HEK293 (cell line): ENCODE measurements around the gene NCKAP5.

Experiments
- CTCF ChIA-PET: fragments of 350-600 bp; formaldehyde crosslinking; extraction: SDS; loops from one replicate; lab custom pipeline; 2021; ENCODE audit warnings: antibody characterized with exemption; lab: Yijun Ruan, JAX
- POLR2A ChIA-PET: fragments of 300-600 bp; formaldehyde crosslinking; extraction: SDS; loops from one replicate; lab custom pipeline; 2020; ENCODE audit warnings: antibody characterized with exemption, inconsistent platforms; lab: Yijun Ruan, JAX
- H3K27ac ChIP-seq: fragments of 200-500 bp; sonication (Bioruptor generic); 2 replicates; pipeline ENCODE4 v1.5.1; 2014; ENCODE audit warnings: low read depth, low read length, control low read depth, inconsistent platforms; ENCODE audit errors: extremely low read depth
- H3K36me3 ChIP-seq, 2 experiments: fragments of 200-500 bp in 1 of 2; sonication (Bioruptor generic) in 1 of 2; 1 replicate in 1 of 2; 2 replicates in 1 of 2; pipeline ENCODE4 v1.5.1; 2014 to 2017; ENCODE audit warnings: inconsistent platforms in 2 of 2, low read length in 2 of 2; ENCODE audit not compliant: control insufficient read depth in 2 of 2, insufficient read depth in 1 of 2
- H3K4me1 ChIP-seq: fragments of 200-500 bp; sonication (Bioruptor generic); 2 replicates; pipeline ENCODE4 v1.5.1; 2014; ENCODE audit warnings: mild to moderate bottlenecking, low read length, inconsistent platforms; ENCODE audit not compliant: control insufficient read depth, insufficient read depth
- H3K4me3 ChIP-seq: 2 replicates; pipeline ENCODE4 v1.5.1; 2011; ENCODE audit warnings: low read depth, mild to moderate bottlenecking, control low read depth, low read length, moderate library complexity
- H3K9me3 ChIP-seq: fragments of 200-500 bp; sonication (Bioruptor generic); 2 replicates; pipeline ENCODE4 v1.5.1; 2014; ENCODE audit warnings: low read depth, low read length, inconsistent platforms; ENCODE audit not compliant: control insufficient read depth, insufficient read depth
- HOXD13 ChIP-seq: sonication (generic); formaldehyde crosslinking; IDR thresholded peaks from 2 replicates; pipeline ENCODE4 v1.8.0; 2022; ENCODE audit warnings: missing genetic modification reagents, borderline replicate concordance
- KLF1 ChIP-seq: fragments of 450-650 bp; formaldehyde crosslinking; IDR thresholded peaks from 2 replicates; pipeline ENCODE4 v1.5.1; 2016; ENCODE audit warnings: missing biosample characterization, missing genetic modification characterization
- MYNN ChIP-seq: fragments of 450-650 bp; formaldehyde crosslinking; IDR thresholded peaks from 2 replicates; pipeline ENCODE4 v1.5.1; 2016; ENCODE audit warnings: missing biosample characterization, missing genetic modification characterization, borderline replicate concordance
- PATZ1 ChIP-seq: fragments of 450-650 bp; formaldehyde crosslinking; IDR thresholded peaks from 2 replicates; pipeline ENCODE4 v1.5.1; 2016; ENCODE audit warnings: missing biosample characterization, missing genetic modification characterization
- SP2 ChIP-seq: fragments of 450-650 bp; formaldehyde crosslinking; IDR thresholded peaks from 2 replicates; pipeline ENCODE4 v1.5.1; 2016; ENCODE audit warnings: missing biosample characterization, missing genetic modification characterization
- TCF7L2 ChIP-seq: IDR thresholded peaks from 2 replicates; pipeline ENCODE4 v1.6.1; 2011; ENCODE audit warnings: low read depth, mild to moderate bottlenecking, inconsistent platforms, low read length, moderate library complexity, borderline replicate concordance
- ZBTB17 ChIP-seq: fragments of 450-650 bp; formaldehyde crosslinking; IDR thresholded peaks from 2 replicates; pipeline ENCODE4 v1.5.1; 2016; ENCODE audit warnings: missing biosample characterization, missing genetic modification characterization
- ZBTB44 ChIP-seq: fragments of 450-650 bp; IDR thresholded peaks from 2 replicates; pipeline ENCODE4 v1.5.1; 2018; ENCODE audit warnings: missing biosample characterization, mild to moderate bottlenecking, missing genetic modification characterization
- ZNF112 ChIP-seq: fragments of 450-650 bp; formaldehyde crosslinking; IDR thresholded peaks from 2 replicates; pipeline ENCODE4 v1.5.0; 2017; ENCODE audit warnings: missing biosample characterization, missing genetic modification characterization
- ZNF138 ChIP-seq: fragments of 450-650 bp; formaldehyde crosslinking; IDR thresholded peaks from 2 replicates; pipeline ENCODE4 v1.5.1; 2016; ENCODE audit warnings: missing biosample characterization, missing genetic modification characterization, borderline replicate concordance
- ZNF140 ChIP-seq: fragments of 450-650 bp; formaldehyde crosslinking; IDR thresholded peaks from 2 replicates; pipeline ENCODE4 v1.5.1; 2016; ENCODE audit warnings: missing biosample characterization, missing genetic modification characterization
- ZNF174 ChIP-seq: fragments of 450-650 bp; formaldehyde crosslinking; IDR thresholded peaks from 2 replicates; pipeline ENCODE4 v1.5.0; 2017; ENCODE audit warnings: missing biosample characterization, mild to moderate bottlenecking, missing genetic modification characterization
- ZNF274 ChIP-seq, 2 experiments: fragments of 200-500 bp in 1 of 2; fragments of 450-650 bp in 1 of 2; sonication (Bioruptor generic) in 1 of 2; formaldehyde crosslinking in 1 of 2; IDR thresholded peaks; 2 replicates each; pipeline versions ENCODE4 v1.5.1 to v1.6.1; 2014 to 2016; ENCODE audit warnings: borderline replicate concordance in 1 of 2, inconsistent platforms in 1 of 2, low read length in 1 of 2, missing biosample characterization in 1 of 2, missing genetic modification characterization in 1 of 2
- ZNF311 ChIP-seq: fragments of 450-650 bp; formaldehyde crosslinking; IDR thresholded peaks from 2 replicates; pipeline ENCODE4 v1.5.1; 2017; ENCODE audit warnings: missing biosample characterization, missing genetic modification characterization, borderline replicate concordance
- ZNF391 ChIP-seq: fragments of 450-650 bp; formaldehyde crosslinking; IDR thresholded peaks from 2 replicates; pipeline ENCODE4 v1.5.1; 2016; ENCODE audit warnings: low read depth, missing biosample characterization, missing genetic modification characterization, borderline replicate concordance
- ZNF558 ChIP-seq: fragments of 450-650 bp; formaldehyde crosslinking; IDR thresholded peaks from 2 replicates; pipeline ENCODE4 v1.5.1; 2016; ENCODE audit warnings: missing biosample characterization, missing genetic modification characterization
- ZNF580 ChIP-seq: fragments of 450-650 bp; formaldehyde crosslinking; IDR thresholded peaks from 2 replicates; pipeline ENCODE4 v1.5.1; 2016; ENCODE audit warnings: missing biosample characterization, missing genetic modification characterization
- ZNF596 ChIP-seq: fragments of 450-650 bp; IDR thresholded peaks from 2 replicates; pipeline ENCODE4 v1.5.0; 2018; ENCODE audit warnings: missing biosample characterization, mild to moderate bottlenecking, missing genetic modification characterization, moderate library complexity
- ZNF658 ChIP-seq: fragments of 450-650 bp; formaldehyde crosslinking; IDR thresholded peaks from 2 replicates; pipeline ENCODE4; 2016; ENCODE audit warnings: missing biosample characterization, missing genetic modification characterization
- ZNF664 ChIP-seq: fragments of 450-650 bp; formaldehyde crosslinking; IDR thresholded peaks from 2 replicates; pipeline ENCODE4 v1.5.1; 2016; ENCODE audit warnings: missing biosample characterization, missing genetic modification characterization
- ZNF843 ChIP-seq: fragments of 450-650 bp; formaldehyde crosslinking; IDR thresholded peaks from 2 replicates; pipeline ENCODE4 v1.5.1; 2016; ENCODE audit warnings: missing biosample characterization, missing genetic modification characterization
- TF ChIP-seq, protein P1 (sequence below): fragments of 450-650 bp; formaldehyde crosslinking; IDR thresholded peaks from 2 replicates; pipeline ENCODE4 v1.5.0; 2017; ENCODE audit warnings: missing biosample characterization, missing genetic modification characterization, borderline replicate concordance
- TF ChIP-seq, protein P2 (sequence below): fragments of 450-650 bp; formaldehyde crosslinking; IDR thresholded peaks from 2 replicates; pipeline ENCODE4 v1.5.1; 2016; ENCODE audit warnings: missing biosample characterization, missing genetic modification characterization

Gene NCKAP5

GRCh38 chr2:132640116-132640515 is 928.1 kb downstream of the NCKAP5 start:
- Histone ChIP-seq H3K4me3 (no peak overlapping the region), H3K4me1 (no peaks in the 10 kb centered on the region), H3K36me3 (peaks cover 0 to 21% of the 10 kb centered on the region in 2 experiments; a peak in 1 of 3 replicates), H3K9me3 (no peaks in the 10 kb centered on the region), H3K27ac (no peak overlapping the region)
- TF ChIP-seq ZNF580 (tag by site-specific recombination): no peak
- TF ChIP-seq SP2 (tag by site-specific recombination): no peak
- TF ChIP-seq ZNF274 (IDR thresholded peaks at IDR 0.05; ENCODE audit: low read length): no peak
- no peak for TF ChIP-seq ZNF274 (tag by site-specific recombination; IDR thresholded peaks at IDR 0.05; ENCODE audit: borderline replicate concordance)
- TF ChIP-seq ZNF596 (tag by site-specific recombination): no peak
- no peak for TF ChIP-seq HOXD13
- no peak for TF ChIP-seq ZBTB44 (tag by site-specific recombination)
- TF ChIP-seq PATZ1 (tag by site-specific recombination): no peak
- TF ChIP-seq ZNF138 (tag by site-specific recombination): no peak
- no peak for TF ChIP-seq ZNF174 (tag by site-specific recombination)
- no peak for TF ChIP-seq ZNF112 (tag by site-specific recombination)
- TF ChIP-seq KLF1 (tag by site-specific recombination): no peak
- no peak for TF ChIP-seq ZNF140 (tag by site-specific recombination)
- TF ChIP-seq, protein P1, sequence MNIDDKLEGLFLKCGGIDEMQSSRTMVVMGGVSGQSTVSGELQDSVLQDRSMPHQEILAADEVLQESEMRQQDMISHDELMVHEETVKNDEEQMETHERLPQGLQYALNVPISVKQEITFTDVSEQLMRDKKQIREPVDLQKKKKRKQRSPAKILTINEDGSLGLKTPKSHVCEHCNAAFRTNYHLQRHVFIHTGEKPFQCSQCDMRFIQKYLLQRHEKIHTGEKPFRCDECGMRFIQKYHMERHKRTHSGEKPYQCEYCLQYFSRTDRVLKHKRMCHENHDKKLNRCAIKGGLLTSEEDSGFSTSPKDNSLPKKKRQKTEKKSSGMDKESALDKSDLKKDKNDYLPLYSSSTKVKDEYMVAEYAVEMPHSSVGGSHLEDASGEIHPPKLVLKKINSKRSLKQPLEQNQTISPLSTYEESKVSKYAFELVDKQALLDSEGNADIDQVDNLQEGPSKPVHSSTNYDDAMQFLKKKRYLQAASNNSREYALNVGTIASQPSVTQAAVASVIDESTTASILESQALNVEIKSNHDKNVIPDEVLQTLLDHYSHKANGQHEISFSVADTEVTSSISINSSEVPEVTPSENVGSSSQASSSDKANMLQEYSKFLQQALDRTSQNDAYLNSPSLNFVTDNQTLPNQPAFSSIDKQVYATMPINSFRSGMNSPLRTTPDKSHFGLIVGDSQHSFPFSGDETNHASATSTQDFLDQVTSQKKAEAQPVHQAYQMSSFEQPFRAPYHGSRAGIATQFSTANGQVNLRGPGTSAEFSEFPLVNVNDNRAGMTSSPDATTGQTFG (tag by site-specific recombination): no peak
- no peak for TF ChIP-seq MYNN (tag by site-specific recombination)
- TF ChIP-seq TCF7L2: no peak
- no peak for TF ChIP-seq ZNF843 (tag by site-specific recombination)
- no peak for TF ChIP-seq ZNF558 (tag by site-specific recombination)
- TF ChIP-seq ZNF311 (tag by site-specific recombination): no peak
- CTCF ChIA-PET: no interaction called here
- POLR2A ChIA-PET: no interaction called here

GRCh38 chr2:132638313-132639040 is 929.8 kb downstream of the NCKAP5 start:
- TF ChIP-seq ZNF658 (tag by site-specific recombination): no peak
- no peak for TF ChIP-seq ZNF664 (tag by site-specific recombination)
- TF ChIP-seq ZNF391 (tag by site-specific recombination): no peak
- TF ChIP-seq, protein P2, sequence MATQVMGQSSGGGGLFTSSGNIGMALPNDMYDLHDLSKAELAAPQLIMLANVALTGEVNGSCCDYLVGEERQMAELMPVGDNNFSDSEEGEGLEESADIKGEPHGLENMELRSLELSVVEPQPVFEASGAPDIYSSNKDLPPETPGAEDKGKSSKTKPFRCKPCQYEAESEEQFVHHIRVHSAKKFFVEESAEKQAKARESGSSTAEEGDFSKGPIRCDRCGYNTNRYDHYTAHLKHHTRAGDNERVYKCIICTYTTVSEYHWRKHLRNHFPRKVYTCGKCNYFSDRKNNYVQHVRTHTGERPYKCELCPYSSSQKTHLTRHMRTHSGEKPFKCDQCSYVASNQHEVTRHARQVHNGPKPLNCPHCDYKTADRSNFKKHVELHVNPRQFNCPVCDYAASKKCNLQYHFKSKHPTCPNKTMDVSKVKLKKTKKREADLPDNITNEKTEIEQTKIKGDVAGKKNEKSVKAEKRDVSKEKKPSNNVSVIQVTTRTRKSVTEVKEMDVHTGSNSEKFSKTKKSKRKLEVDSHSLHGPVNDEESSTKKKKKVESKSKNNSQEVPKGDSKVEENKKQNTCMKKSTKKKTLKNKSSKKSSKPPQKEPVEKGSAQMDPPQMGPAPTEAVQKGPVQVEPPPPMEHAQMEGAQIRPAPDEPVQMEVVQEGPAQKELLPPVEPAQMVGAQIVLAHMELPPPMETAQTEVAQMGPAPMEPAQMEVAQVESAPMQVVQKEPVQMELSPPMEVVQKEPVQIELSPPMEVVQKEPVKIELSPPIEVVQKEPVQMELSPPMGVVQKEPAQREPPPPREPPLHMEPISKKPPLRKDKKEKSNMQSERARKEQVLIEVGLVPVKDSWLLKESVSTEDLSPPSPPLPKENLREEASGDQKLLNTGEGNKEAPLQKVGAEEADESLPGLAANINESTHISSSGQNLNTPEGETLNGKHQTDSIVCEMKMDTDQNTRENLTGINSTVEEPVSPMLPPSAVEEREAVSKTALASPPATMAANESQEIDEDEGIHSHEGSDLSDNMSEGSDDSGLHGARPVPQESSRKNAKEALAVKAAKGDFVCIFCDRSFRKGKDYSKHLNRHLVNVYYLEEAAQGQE (tag by site-specific recombination): no peak
- no peak for TF ChIP-seq ZBTB17 (tag by site-specific recombination)
- TF ChIP-seq, all 188 proteins: peak for 0
- CTCF ChIA-PET: interaction anchor here (1.6 kb wide), 1 partner anchor 92 kb away, joined by 5 read pairs; no protein-coding TSS in a partner anchor
- POLR2A ChIA-PET: no interaction called here
- H3K36me3 ChIP-seq: peaks cover 0 to 4% of the 10 kb centered on the region in 2 experiments; a peak in 1 of 3 replicates
- no peaks in the 10 kb centered on the region for H3K4me1 ChIP-seq
- H3K9me3 ChIP-seq: no peaks in the 10 kb centered on the region
- no peak overlapping the region for H3K27ac ChIP-seq
- no peak overlapping the region for H3K4me3 ChIP-seq
